HCT116 (cell line): ENCODE results near the gene OPRPN. TPM values are rescaled to one million over a fixed set of nuclear protein-coding genes. Genes with fewer than 3 reads are reported as not detected.

Source experiments
- ATAC-seq: fragments of 200-7000 bp; cut with Tn5 transposase; 2 replicates; pipeline ENCODE4 v1.9.1; 2020; ENCODE audit warnings: mild to moderate bottlenecking, moderate library complexity
- BruUV-seq: library from RNA; stranded (reverse); fragments of 400-500 nt; replicated peaks from 2 replicates; lab custom pipeline; 2021; lab: Mats Ljungman, UMichigan
- CTCF ChIA-PET: fragments of 300-600 bp; sonication (Branson Sonifier 250); formaldehyde crosslinking; loops from one replicate; lab custom pipeline; 2021; ENCODE audit warnings: antibody characterized with exemption; lab: Charles Lee
- POLR2A ChIA-PET: fragments of 300-600, 350-600 bp; sonication (Branson Sonifier 250); formaldehyde crosslinking; loops from one replicate; lab custom pipeline; 2021; ENCODE audit warnings: antibody characterized with exemption; lab: Charles Lee
- RAD21 ChIA-PET, 2 experiments: fragments of 300-600 bp; sonication (Branson Sonifier 250); formaldehyde crosslinking; loops; one replicate each; lab custom pipeline; 2023; ENCODE audit warnings: low total read pairs in 2 of 2; ENCODE audit not compliant: uncharacterized antibody in 2 of 2, unreplicated experiment in 2 of 2, low non-redundant PET in 1 of 2; lab: Charles Lee
- DNase-seq: peaks from one replicate; pipeline ENCODE4 v3.0.0-alpha.2; 2010; ENCODE audit warnings: low read depth, low spot score
- H2AFZ ChIP-seq: fragments of 200-600 bp; shearing (Covaris generic), sonication (generic); 2 replicates; pipeline ENCODE4 v1.6.1; 2017; ENCODE audit warnings: low read depth, mixed run types, mixed read lengths, antibody characterized with exemption, low read length; ENCODE audit not compliant: poor library complexity, severe bottlenecking
- H3K27ac ChIP-seq: 2 replicates; pipeline ENCODE4 v1.5.1; 2012; ENCODE audit warnings: low read depth, low read length
- H3K27me3 ChIP-seq: fragments of 200-600 bp; sonication (generic); 2 replicates; pipeline ENCODE4 v1.6.1; 2016; ENCODE audit warnings: mixed run types, low read length, mixed read lengths; ENCODE audit not compliant: insufficient read depth
- H3K36me3 ChIP-seq, 2 experiments: fragments of 200-500 bp in 1 of 2; fragments of 200-600 bp in 1 of 2; sonication (Bioruptor generic) in 1 of 2; sonication (generic) in 1 of 2; 2 replicates each; pipeline versions ENCODE4 v1.5.1 to v1.6.1; 2014 to 2016; ENCODE audit warnings: low read length in 2 of 2, inconsistent platforms in 1 of 2, mixed read lengths in 1 of 2, mixed run types in 1 of 2; ENCODE audit not compliant: insufficient read depth in 2 of 2, control insufficient read depth in 1 of 2
- H3K4me1 ChIP-seq, 2 experiments: fragments of 200-600 bp in 1 of 2; sonication (generic) in 1 of 2; 2 replicates each; pipeline versions ENCODE4 v1.5.1 to v1.6.1; 2012 to 2017; ENCODE audit warnings: low read length in 2 of 2, inconsistent platforms in 1 of 2, mild to moderate bottlenecking in 1 of 2, mixed read lengths in 1 of 2, mixed run types in 1 of 2, moderate library complexity in 1 of 2; ENCODE audit not compliant: insufficient read depth in 2 of 2, control insufficient read depth in 1 of 2
- H3K4me2 ChIP-seq: fragments of 200-600 bp; sonication (generic); 2 replicates; pipeline ENCODE4 v1.6.1; 2017; ENCODE audit warnings: mixed run types, low read length, mixed read lengths
- H3K4me3 ChIP-seq, 2 experiments: fragments of 200-600 bp in 1 of 2; sonication (generic) in 1 of 2; replicated peaks in 1 of 2; 2 replicates each; pipeline ENCODE4 v1.5.1; 2011 to 2016; ENCODE audit warnings: low read length in 2 of 2, control low read depth in 1 of 2, low read depth in 1 of 2, mild to moderate bottlenecking in 1 of 2, mixed read lengths in 1 of 2, mixed run types in 1 of 2
- H3K79me2 ChIP-seq: fragments of 200-600 bp; sonication (generic); 2 replicates; pipeline ENCODE4 v1.6.1; 2017; ENCODE audit warnings: mild to moderate bottlenecking, mixed run types, low read length, moderate library complexity, mixed read lengths; ENCODE audit not compliant: insufficient read depth
- H3K9ac ChIP-seq: fragments of 200-600 bp; sonication (generic); 2 replicates; pipeline ENCODE4 v1.6.1; 2016; ENCODE audit warnings: low read length, mixed read lengths
- H3K9me2 ChIP-seq: fragments of 200-600 bp; sonication (generic), shearing (Covaris generic); 2 replicates; pipeline ENCODE4 v1.6.1; 2017; ENCODE audit warnings: mixed run types, mild to moderate bottlenecking, moderate library complexity; ENCODE audit not compliant: insufficient read depth
- H3K9me3 ChIP-seq, 2 experiments: fragments of 200-500 bp in 1 of 2; fragments of 200-600 bp in 1 of 2; sonication (Bioruptor generic) in 1 of 2; sonication (generic) in 1 of 2; 2 replicates each; pipeline ENCODE4 v1.6.1; 2014 to 2017; ENCODE audit warnings: low read length in 2 of 2, mixed read lengths in 2 of 2, inconsistent platforms in 1 of 2, low read depth in 1 of 2, mild to moderate bottlenecking in 1 of 2, mixed run types in 1 of 2, moderate library complexity in 1 of 2; ENCODE audit not compliant: control insufficient read depth in 1 of 2, insufficient read depth in 1 of 2
- H4K20me1 ChIP-seq: fragments of 200-600 bp; sonication (generic), shearing (Covaris generic); 2 replicates; pipeline ENCODE4 v1.6.1; 2017; ENCODE audit warnings: mixed run types, mild to moderate bottlenecking, moderate library complexity; ENCODE audit not compliant: insufficient read depth
- CTCF ChIP-seq, 3 experiments: fragments of 200-600 bp in 1 of 3; sonication (generic) in 1 of 3; IDR thresholded peaks in 2 of 3; conservative IDR thresholded peaks in 1 of 3; 2 replicates each; pipeline ENCODE4 v1.5.1; 2012 to 2017; ENCODE audit warnings: low read depth in 2 of 3, low read length in 2 of 3, antibody characterized with exemption in 1 of 3, borderline replicate concordance in 1 of 3, control low read depth in 1 of 3, mild to moderate bottlenecking in 1 of 3, mixed read lengths in 1 of 3, mixed run types in 1 of 3, moderate library complexity in 1 of 3; ENCODE audit not compliant: insufficient read depth in 1 of 3
- ELF1 ChIP-seq: IDR thresholded peaks from 2 replicates; pipeline ENCODE4 v1.6.1; 2012; ENCODE audit warnings: low read depth, borderline replicate concordance
- FOSL1 ChIP-seq: IDR thresholded peaks from 2 replicates; pipeline ENCODE4 v1.6.1; 2012; ENCODE audit warnings: low read depth
- JUND ChIP-seq: IDR thresholded peaks from 2 replicates; pipeline ENCODE4 v1.6.1; 2012
- MAX ChIP-seq: IDR thresholded peaks from 2 replicates; pipeline ENCODE4 v1.6.1; 2012
- POLR2AphosphoS5 ChIP-seq: IDR thresholded peaks from 2 replicates; pipeline ENCODE4 v1.6.1; 2011; ENCODE audit warnings: mild to moderate bottlenecking, low read depth, low read length, moderate library complexity
- RAD21 ChIP-seq: IDR thresholded peaks from 2 replicates; pipeline ENCODE4 v1.6.1; 2012; ENCODE audit warnings: low read depth, mild to moderate bottlenecking
- SIN3A ChIP-seq: IDR thresholded peaks from 2 replicates; pipeline ENCODE4 v1.6.1; 2012; ENCODE audit warnings: low read depth
- YY1 ChIP-seq: IDR thresholded peaks from 2 replicates; pipeline ENCODE4 v1.6.1; 2011; ENCODE audit warnings: low read length, low read depth, moderate library complexity, mild to moderate bottlenecking; ENCODE audit not compliant: insufficient replicate concordance; ENCODE audit errors: extremely low read depth
- intact Hi-C: fragments of 100-400 bp; cut with micrococcal nuclease; formaldehyde crosslinking; loops from 2 replicates; pipeline ENCODE4 v1.10.0; 2022
- total RNA-seq: library from RNA; stranded (reverse); gene quantifications from one replicate; pipeline ENCODE4 v1.2.1, GENCODE V29; 2021; ENCODE audit not compliant: unreplicated experiment
- TF ChIP-seq, protein P1 (sequence below): IDR thresholded peaks from 2 replicates; pipeline ENCODE4 v1.6.1; 2012

The OPRPN gene
- total RNA-seq, 1 experiment from 2014 or later = not detected

DNA sequence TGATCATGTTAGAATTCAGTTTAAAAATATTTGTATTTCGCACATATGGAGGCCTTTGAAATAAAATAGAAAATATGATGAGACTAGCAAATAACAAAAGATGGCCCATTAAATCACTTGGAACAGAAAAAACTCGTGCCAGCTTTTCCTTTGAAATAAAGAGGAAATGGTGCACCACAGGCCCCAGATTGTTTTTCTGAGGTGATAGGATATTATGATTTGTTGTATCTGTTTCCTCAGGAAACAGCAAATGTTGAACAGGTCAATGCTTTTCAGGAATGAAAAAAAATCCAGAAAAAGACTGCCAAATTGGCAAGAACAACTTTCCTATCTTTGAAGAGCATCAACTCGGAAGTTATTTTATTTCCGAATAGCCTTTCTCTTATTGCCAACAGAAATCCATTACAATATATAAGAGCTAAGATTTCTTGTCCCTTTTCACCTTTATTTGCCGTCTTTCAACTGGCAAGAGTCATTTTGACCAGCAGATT, 15.0 kb upstream of the OPRPN start, which contains the start of gene SMR3B:
Gene SMR3B (plus strand): TSS at position 441 of the 491 bp plus-strand sequence. CDS start 1,380 bp downstream, outside the sequence.
- Histone ChIP-seq H3K27me3 (no peaks in the 10 kb centered on the region), H3K9ac (no peak within 1 kb of the TSS), H3K9me2 (no peaks in the 10 kb centered on the region), H3K79me2 (no peaks in the 10 kb centered on the region), H2AFZ (no peak within 1 kb of the TSS), H3K4me3 (no peak within 1 kb of the TSS), H4K20me1 (no peaks in the 10 kb centered on the region), H3K4me2 (no peak within 1 kb of the TSS), H3K36me3 (no peaks in the 10 kb centered on the region), H3K9me3 (no peaks in the 10 kb centered on the region), H3K4me1 (no peaks in the 10 kb centered on the region), H3K27ac (no peak within 1 kb of the TSS)
- TF ChIP-seq YY1 = no peak
- TF ChIP-seq MAX = no peak
- TF ChIP-seq, protein P1, sequence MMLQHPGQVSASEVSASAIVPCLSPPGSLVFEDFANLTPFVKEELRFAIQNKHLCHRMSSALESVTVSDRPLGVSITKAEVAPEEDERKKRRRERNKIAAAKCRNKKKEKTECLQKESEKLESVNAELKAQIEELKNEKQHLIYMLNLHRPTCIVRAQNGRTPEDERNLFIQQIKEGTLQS = no peak
- TF ChIP-seq POLR2AphosphoS5 = no peak
- no peak for TF ChIP-seq FOSL1
- TF ChIP-seq RAD21 = no peak
- no peak for TF ChIP-seq ELF1
- TF ChIP-seq CTCF (IDR thresholded peaks at IDR 0.05 in 2 of 3, conservative IDR thresholded peaks at IDR 0.05 in 1 of 3; ENCODE audit: borderline replicate concordance in 1 of 3, insufficient read depth in 1 of 3, low read depth in 2 of 3, low read length in 2 of 3) = no peak
- no peak for TF ChIP-seq SIN3A
- no peak for TF ChIP-seq JUND
- no TSS peak for BruUV-seq
- POLR2A ChIA-PET = no interaction called here
- CTCF ChIA-PET = no interaction called here
- intact Hi-C loops = no loop called here
- DNase-seq (no peak), ATAC-seq (no peak)
- RAD21 ChIA-PET = no interaction called here
